ENCODE data around the gene HS6ST2. TPM values are rescaled to one million over a fixed set of nuclear protein-coding genes. Genes with fewer than 3 reads are reported as not detected.
"Not testable (repeated sequence)": the region's sequence is repeated elsewhere in the genome, so short reads cannot be mapped to it uniquely, and the experiment has no call there.

Gene HS6ST2
- total RNA-seq, 2 donors from 2014 or later = 0.12 to 0.19 TPM

DNA sequence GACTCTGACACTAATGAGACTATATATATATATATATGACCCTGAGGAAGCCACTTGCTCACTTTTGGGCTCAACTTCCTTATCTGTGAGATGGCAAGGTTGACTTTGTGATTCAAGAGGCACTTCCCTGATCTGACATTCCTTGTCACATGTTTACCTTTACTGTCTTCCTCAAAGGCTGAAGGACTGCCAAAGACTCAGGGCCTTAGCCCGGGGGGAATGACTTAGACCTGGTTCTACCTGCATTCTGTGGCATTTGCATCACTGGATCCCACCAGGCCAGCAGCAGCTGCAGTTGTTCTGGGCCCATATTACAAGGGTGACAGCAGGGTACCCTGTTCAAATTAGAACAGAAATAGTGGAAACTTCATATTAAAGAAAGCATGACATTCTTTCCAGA is 3.1 kb upstream of the HS6ST2 start:
- no peaks in the 10 kb centered on the region for H3K9me3 Mint-ChIP-seq

DNA sequence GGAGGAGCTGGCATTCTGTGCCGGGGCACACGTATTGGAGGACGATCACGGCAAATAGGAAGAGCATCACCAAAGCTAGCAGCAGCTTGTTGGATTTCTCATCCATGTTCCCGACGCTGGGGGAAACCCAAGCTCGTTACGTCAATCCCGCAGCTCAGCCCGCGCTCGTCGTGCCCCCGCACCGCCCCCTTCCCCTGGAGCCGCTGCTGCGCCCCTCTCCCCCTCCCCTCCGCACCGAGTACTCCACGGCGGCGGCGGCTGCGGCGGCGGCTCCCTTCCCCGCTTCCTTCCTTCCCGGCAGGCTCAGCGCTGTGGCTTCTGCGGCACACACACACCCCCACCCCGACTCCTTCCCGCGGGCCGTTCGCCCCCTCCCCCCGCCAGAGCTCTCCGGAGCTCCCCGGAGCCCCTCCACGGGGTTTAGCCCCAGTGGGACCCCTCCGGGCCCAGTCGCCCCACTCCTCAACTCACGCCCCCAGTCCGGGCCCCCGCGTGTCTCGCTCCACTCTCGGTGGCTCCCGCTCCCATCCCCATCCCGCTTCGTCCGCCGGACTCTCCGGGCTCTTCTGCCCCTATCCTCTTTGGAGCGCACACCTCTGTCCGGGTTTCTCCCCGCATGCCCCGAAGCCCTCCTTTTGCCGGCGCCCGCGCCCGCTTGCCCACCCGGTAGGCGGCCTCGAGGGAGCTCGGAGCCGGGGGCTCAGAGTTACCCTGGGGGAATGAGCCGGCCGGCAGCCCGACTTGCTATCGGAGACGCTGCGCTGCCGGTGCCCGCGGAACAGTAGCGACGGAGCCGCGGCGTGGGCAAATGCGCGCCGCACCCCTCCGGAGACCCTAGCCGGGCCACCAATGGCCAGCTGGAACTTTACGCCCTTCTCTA is 978 bp downstream of the HS6ST2 start:
- Mint-ChIP-seq H3K36me3 (ENCODE audit: insufficient read depth in 2 of 2) (peaks cover 0 to 2% of the 10 kb centered on the region in 2 donors), H3K4me3 (peak overlapping the region; percentile 64 to 81), H3K9me3 (no peaks in the 10 kb centered on the region), H3K4me1 (ENCODE audit: low read depth) (no peaks in the 10 kb centered on the region), H3K27me3 (ENCODE audit: low read depth) (peaks cover 76% of the 10 kb centered on the region), H3K27ac (no peak overlapping the region)
- DNase-seq (peak in 1 of 2 donors; percentile 3), ATAC-seq (replicated peaks in 1 of 2) (peak; percentile 27 to 44)

More for the DNA sequence above, 3.1 kb upstream of the HS6ST2 start:
- no peaks in the 10 kb centered on the region for H3K4me1 Mint-ChIP-seq (ENCODE audit: low read depth)
- H3K4me3 Mint-ChIP-seq = no peak overlapping the region
- H3K27ac Mint-ChIP-seq = no peak overlapping the region
- ATAC-seq (replicated peaks in 1 of 2) (no peak), DNase-seq (no peak)
- H3K27me3 Mint-ChIP-seq (ENCODE audit: low read depth) = peaks cover 70% of the 10 kb centered on the region
- H3K36me3 Mint-ChIP-seq (ENCODE audit: insufficient read depth in 2 of 2) = no peaks in the 10 kb centered on the region

DNA sequence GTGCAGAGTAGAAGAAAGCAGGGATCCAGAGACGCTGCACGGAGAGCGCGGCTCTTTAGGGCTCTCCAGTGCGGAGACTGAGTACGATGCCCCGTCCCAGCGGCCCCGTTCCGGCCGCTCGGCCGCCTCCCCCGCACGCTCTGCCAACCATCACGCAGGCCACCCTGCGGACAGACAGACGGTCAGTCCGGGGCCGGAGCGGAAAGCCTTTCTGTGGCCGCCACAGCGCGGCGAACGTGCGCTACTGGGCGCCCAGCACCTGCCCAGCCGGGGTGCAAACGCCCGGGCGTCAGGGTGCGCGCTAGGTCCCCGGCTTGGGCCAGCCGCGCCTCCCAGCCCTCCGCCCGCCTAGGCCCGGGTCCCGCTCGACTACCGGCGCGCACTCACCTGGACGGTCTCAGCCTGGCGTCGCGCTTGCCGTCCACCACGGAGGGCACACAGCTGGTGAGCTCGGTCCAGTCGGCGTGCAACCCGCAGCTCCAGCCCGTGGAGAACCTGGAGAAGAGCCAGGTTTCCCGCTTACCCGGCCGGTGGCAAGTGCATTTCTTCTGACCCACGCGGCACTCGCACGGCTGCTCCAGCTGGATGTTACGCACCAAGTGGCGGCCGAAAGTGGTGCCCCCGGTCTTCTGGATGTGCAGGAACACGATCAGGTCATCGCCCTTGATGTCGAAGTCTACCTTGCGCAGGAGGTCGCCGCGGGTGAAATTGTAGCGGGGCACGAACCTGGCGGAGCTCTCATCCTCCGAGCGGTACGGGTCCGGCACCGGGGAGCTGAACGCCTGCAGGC is 1.8 kb downstream of the HS6ST2 start:
- Mint-ChIP-seq H3K36me3 (ENCODE audit: insufficient read depth in 2 of 2) (peaks cover 0 to 2% of the 10 kb centered on the region in 2 donors), H3K4me3 (peak overlapping the region; percentile 74 to 81), H3K27ac (no peak overlapping the region), H3K27me3 (ENCODE audit: low read depth) (peaks cover 79% of the 10 kb centered on the region), H3K4me1 (ENCODE audit: low read depth) (no peaks in the 10 kb centered on the region), H3K9me3 (no peaks in the 10 kb centered on the region)
- no peak for DNase-seq
- peak; percentile 26 to 30 for ATAC-seq (replicated peaks in 1 of 2)

DNA sequence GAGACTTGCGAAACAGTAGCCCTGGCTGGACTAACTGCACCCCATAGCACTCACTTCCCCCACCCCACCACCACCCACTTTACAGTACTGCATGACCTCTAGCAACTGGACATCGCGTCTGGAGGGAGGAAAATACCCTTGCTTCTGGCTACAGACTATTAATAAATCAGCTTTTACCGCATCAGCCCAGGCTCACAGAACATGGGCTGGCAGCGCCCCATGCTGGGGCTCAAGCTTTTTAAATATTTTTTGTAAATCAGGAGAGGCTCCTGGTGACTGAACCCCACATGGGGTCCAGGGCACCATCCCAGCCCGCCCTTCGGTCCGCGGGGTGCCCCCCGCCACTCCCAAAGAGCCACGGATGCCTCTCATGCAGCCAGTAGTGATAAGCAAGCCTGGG is 2.7 kb downstream of the HS6ST2 start:
- peak overlapping the region; percentile 15 to 74 for H3K4me3 Mint-ChIP-seq
- ATAC-seq (replicated peaks in 1 of 2) = no peak
- peaks cover 79% of the 10 kb centered on the region for H3K27me3 Mint-ChIP-seq (ENCODE audit: low read depth)
- peaks cover 0 to 2% of the 10 kb centered on the region in 2 donors for H3K36me3 Mint-ChIP-seq (ENCODE audit: insufficient read depth in 2 of 2)
- H3K9me3 Mint-ChIP-seq = no peaks in the 10 kb centered on the region
- DNase-seq = no peak
- no peak overlapping the region for H3K27ac Mint-ChIP-seq
- H3K4me1 Mint-ChIP-seq (ENCODE audit: low read depth) = no peaks in the 10 kb centered on the region

DNA sequence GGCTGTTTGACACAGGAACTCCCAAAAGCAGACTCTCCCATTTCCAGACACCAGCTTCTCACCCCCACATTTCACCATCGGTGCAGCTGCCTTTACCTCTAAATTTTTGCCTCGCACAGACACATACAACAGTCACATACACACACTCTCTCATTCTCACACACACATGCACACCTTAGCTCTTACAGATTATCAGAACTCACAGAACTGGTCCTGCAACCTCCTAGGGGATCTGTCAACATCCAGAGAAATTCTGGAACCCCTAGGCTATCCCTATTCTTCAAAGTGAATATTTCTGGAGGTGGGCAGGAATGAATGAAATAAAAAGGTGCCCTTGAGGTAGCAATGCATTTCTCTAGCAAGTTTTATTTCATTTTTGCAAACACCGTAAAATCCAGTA is 4.1 kb downstream of the HS6ST2 start:
- H3K4me1 Mint-ChIP-seq (ENCODE audit: low read depth) = no peaks in the 10 kb centered on the region

DNA sequence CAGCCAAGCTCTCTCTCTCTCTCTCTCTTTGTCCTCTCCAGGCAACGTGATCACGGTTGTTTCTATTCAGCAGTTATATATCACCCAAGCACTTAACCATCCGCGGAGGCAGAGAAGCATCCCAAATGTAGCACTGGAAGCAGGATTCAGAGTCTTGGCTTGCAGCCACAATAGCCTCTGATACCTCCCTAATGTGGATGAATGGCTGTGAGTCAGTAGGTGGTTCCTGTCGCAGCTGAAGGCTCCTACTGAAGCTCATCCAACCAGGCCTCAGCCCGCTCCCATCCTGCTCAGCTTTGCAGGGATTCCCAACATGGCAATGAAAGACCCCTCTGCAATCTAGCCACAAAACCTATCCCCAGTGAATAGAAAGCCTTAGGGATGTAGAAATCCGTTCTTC is 5.1 kb downstream of the HS6ST2 start:
- Mint-ChIP-seq H3K9me3 (no peaks in the 10 kb centered on the region), H3K4me3 (no peak overlapping the region), H3K4me1 (ENCODE audit: low read depth) (no peaks in the 10 kb centered on the region), H3K36me3 (ENCODE audit: insufficient read depth in 2 of 2) (peaks cover 0 to 2% of the 10 kb centered on the region in 2 donors), H3K27ac (no peak overlapping the region), H3K27me3 (ENCODE audit: low read depth) (peaks cover 69% of the 10 kb centered on the region)
- ATAC-seq (replicated peaks in 1 of 2) (no peak), DNase-seq (no peak)

More for the DNA sequence above, 4.1 kb downstream of the HS6ST2 start:
- H3K4me3 Mint-ChIP-seq = no peak overlapping the region
- no peak overlapping the region for H3K27ac Mint-ChIP-seq
- peaks cover 0 to 2% of the 10 kb centered on the region in 2 donors for H3K36me3 Mint-ChIP-seq (ENCODE audit: insufficient read depth in 2 of 2)
- H3K27me3 Mint-ChIP-seq (ENCODE audit: low read depth) = peaks cover 79% of the 10 kb centered on the region
- ATAC-seq (replicated peaks in 1 of 2) (no peak), DNase-seq (no peak)
- H3K9me3 Mint-ChIP-seq = no peaks in the 10 kb centered on the region

DNA sequence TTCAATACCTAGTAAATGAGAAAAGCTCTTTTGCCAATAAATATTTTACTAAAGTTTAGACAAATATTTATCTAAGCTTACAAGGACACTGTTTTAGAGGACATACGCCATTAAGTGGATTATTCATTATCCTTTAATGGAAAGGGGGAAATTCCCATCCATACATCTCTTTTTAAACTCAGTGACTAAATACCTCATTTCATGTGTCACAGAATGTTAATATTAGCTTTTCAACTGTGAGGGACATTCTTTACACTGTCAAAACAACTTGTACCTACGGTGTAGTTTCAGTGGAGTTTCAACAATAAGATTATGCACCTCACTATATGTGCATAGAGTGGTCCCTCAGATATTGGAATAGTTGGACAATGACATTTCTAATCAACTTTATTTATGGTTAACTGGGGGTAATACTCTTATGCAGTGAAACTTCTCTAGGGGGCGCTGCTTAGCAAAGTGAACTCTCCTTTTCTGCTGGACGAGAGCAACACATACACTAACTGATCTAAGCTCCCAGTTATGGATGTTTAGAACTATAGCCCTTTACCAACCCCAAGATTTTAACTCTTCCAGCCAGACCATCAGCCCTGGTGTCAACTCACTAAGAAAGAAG is 9.7 kb downstream of the HS6ST2 start:
- Mint-ChIP-seq H3K9me3 (peaks cover 0 to 2% of the 10 kb centered on the region in 2 donors), H3K4me1 (ENCODE audit: low read depth) (no peaks in the 10 kb centered on the region), H3K27ac (no peak overlapping the region), H3K4me3 (no peak overlapping the region), H3K36me3 (ENCODE audit: insufficient read depth in 2 of 2) (peaks cover 2 to 4% of the 10 kb centered on the region in 2 donors), H3K27me3 (ENCODE audit: low read depth) (peaks cover 45% of the 10 kb centered on the region)
- no peak for DNase-seq
- no peak for ATAC-seq (replicated peaks in 1 of 2)

DNA sequence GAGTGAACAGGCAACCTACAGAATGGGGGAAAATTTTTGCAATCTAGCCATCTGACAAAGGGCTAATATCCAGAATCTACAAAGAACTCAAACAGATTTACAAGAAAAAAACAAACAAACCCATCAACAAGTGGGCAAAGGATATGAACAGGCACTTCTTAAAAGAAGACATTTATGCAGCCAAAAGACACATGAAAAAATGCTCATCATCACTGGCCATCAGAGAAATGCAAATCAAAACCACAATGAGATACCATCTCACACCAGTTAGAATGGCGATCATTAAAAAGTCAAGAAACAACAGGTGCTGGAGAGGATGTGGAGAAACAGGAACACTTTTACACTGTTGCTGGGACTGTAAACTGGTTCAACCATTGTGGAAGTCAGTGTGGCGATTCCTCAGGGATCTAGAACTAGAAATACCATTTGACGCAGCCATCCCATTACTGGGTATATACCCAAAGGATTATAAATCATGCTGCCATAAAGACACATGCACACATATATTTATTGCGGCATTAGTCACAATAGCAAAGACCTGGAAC is 13.3 kb downstream of the HS6ST2 start:
- not testable (repeated sequence) for H3K9me3 Mint-ChIP-seq; H3K4me1 Mint-ChIP-seq (ENCODE audit: low read depth); H3K27ac Mint-ChIP-seq; H3K4me3 Mint-ChIP-seq; DNase-seq; ATAC-seq (replicated peaks in 1 of 2); H3K36me3 Mint-ChIP-seq (ENCODE audit: insufficient read depth in 2 of 2)
- H3K27me3 Mint-ChIP-seq (ENCODE audit: low read depth) = peaks cover 31% of the 10 kb centered on the region

DNA sequence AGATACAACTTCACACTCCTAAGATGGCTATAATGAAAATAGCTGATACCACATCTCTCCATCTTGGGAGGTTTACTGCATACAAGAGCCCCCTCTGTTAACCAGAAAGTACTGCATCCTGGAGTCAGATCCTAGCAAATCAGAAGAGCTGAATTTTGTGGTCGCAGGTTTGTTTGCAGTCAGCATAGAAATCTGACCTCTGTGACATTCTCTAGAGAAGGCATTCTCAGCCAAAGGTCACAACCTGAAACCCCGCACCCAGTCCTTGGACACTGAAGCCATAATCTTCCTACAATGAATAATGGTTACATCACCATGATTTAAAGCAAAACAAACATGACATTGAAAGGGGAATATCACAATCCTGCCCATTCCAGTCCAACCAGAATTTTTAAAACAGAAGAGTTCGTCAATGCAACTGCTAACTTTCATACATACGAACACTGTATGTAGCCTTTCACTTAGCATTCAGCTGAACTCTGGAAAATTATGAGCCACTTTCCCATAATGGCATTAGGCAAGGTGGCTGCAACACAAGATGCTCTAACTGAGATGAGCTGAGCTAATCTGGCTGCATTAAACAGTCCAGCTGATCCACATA is 17.6 kb downstream of the HS6ST2 start:
- Mint-ChIP-seq H3K36me3 (ENCODE audit: insufficient read depth in 2 of 2) (peaks cover 2 to 4% of the 10 kb centered on the region in 2 donors), H3K4me3 (no peak overlapping the region), H3K27ac (no peak overlapping the region), H3K9me3 (peaks cover 0 to 2% of the 10 kb centered on the region in 2 donors), H3K27me3 (ENCODE audit: low read depth) (peaks cover 36% of the 10 kb centered on the region), H3K4me1 (ENCODE audit: low read depth) (no peaks in the 10 kb centered on the region)
- no peak for ATAC-seq (replicated peaks in 1 of 2)
- no peak for DNase-seq

DNA sequence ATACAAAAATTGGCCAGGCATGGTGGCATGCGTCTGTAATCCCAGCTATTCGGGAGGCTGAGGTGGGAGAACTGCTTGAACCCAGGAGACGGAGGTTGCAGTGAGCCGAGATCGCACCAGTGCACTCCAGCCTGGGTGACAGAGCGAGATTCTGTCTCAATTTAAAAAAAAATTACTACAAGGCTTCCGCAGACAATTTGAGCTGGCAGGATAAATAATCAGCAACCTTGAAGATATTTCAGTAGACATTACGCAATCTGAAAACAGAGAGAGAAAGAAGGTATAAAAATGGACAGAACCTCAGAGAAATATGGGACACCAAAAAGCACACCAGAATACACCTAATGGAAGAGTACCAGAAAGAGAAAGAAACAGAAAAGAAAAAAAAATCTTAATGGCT is 25.3 kb downstream of the HS6ST2 start:
- no peak overlapping the region for H3K4me3 Mint-ChIP-seq
- no peaks in the 10 kb centered on the region for H3K36me3 Mint-ChIP-seq (ENCODE audit: insufficient read depth in 2 of 2)
- no peak for DNase-seq
- H3K27me3 Mint-ChIP-seq (ENCODE audit: low read depth) = peaks cover 42% of the 10 kb centered on the region
- no peaks in the 10 kb centered on the region for H3K4me1 Mint-ChIP-seq (ENCODE audit: low read depth)
- no peaks in the 10 kb centered on the region for H3K9me3 Mint-ChIP-seq
- ATAC-seq (replicated peaks in 1 of 2) = no peak
- no peak overlapping the region for H3K27ac Mint-ChIP-seq

DNA sequence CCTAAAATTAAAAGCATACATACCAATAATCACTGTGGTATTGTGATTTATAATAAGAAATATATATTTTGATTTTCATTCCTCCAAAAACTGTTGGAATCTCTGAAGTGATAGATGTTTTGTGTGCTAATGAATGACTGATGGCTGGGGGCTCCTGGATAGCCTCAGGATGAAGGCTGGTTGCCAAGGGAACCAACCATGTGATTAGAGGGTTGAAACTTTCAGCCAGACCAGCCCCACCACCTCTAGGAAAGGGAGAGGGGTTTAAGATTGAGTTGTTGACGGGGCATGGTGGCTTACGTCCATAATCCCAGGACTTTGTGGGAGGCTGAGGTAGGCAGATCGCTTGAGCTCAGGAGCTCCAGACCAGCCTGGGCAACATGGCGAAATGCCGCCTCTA is 34.0 kb downstream of the HS6ST2 start:
- DNase-seq = no peak
- H3K27me3 Mint-ChIP-seq (ENCODE audit: low read depth) = peaks cover 40% of the 10 kb centered on the region
- no peak for ATAC-seq (replicated peaks in 1 of 2)
- no peak overlapping the region for H3K4me3 Mint-ChIP-seq
- peaks cover 0 to 4% of the 10 kb centered on the region in 2 donors for H3K36me3 Mint-ChIP-seq (ENCODE audit: insufficient read depth in 2 of 2)
- peaks cover 0 to 3% of the 10 kb centered on the region in 2 donors for H3K9me3 Mint-ChIP-seq
- no peak overlapping the region for H3K27ac Mint-ChIP-seq
- H3K4me1 Mint-ChIP-seq (ENCODE audit: low read depth) = no peaks in the 10 kb centered on the region

DNA sequence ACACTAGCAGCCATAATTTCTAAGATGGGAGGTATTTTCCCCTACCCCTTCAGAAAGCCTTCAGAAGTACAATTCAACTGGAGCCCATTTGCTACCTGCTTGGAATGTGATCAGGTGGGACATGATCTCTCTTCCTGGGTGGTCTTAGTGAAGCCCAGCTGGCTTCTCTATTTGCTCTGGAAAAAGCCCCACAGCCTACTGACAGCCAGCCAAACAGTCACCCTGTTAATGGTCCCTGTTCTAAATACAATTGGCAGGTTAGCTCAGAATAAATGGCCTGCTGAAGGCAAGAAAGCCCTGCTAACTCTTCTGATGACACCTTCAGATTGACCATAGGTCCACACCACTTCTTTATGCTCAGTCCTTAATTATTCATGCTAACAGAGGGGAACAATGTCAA is 39.9 kb downstream of the HS6ST2 start:
- Mint-ChIP-seq H3K27ac (no peak overlapping the region), H3K9me3 (no peaks in the 10 kb centered on the region), H3K27me3 (ENCODE audit: low read depth) (peaks cover 14% of the 10 kb centered on the region), H3K4me1 (ENCODE audit: low read depth) (no peaks in the 10 kb centered on the region), H3K4me3 (no peak overlapping the region), H3K36me3 (ENCODE audit: insufficient read depth in 2 of 2) (no peaks in the 10 kb centered on the region)
- ATAC-seq (replicated peaks in 1 of 2) (no peak), DNase-seq (no peak)
